SIG-M5 treated with dmso at 0.1 percent for 504 hours (cell line): ENCODE results near the gene CENPN.

ENCODE experiments used
- DNase-seq: peaks from one replicate; lab custom pipeline; 2025; ENCODE audit not compliant: unreplicated experiment; lab: John Stamatoyannopoulos, UW

CENPN gene

GRCh38 chr16:81029930-81030604, 23.1 kb downstream of the CENPN start:
- no peak for DNase-seq

- peak; percentile 69 for DNase-seq
These were observed 28.5 kb downstream of the CENPN start, which contains the start of gene ATMIN for GRCh38 chr16:81035398-81035974. Gene ATMIN, plus strand, starts transcription at chr16:81035842. Its CDS starts 29 bp downstream, at chr16:81035871.

GRCh38 chr16:81035975-81036750, 29.1 kb downstream of the CENPN start:
- DNase-seq: peak; percentile 21

- peak; percentile 32 for DNase-seq
These were observed 29.8 kb downstream of the CENPN start for GRCh38 chr16:81036751-81037350.

GRCh38 chr16:81040131-81040530, 33.1 kb downstream of the CENPN start:
- no peak for DNase-seq

- DNase-seq: no peak
These were observed 33.8 kb downstream of the CENPN start for GRCh38 chr16:81040842-81041241.

- no peak for DNase-seq
These were observed 34.7 kb downstream of the CENPN start for GRCh38 chr16:81041696-81042095.

- no peak for DNase-seq
These were observed 35.8 kb downstream of the CENPN start for GRCh38 chr16:81042821-81043220.

- DNase-seq: no peak
These were observed 46.7 kb downstream of the CENPN start for GRCh38 chr16:81053761-81054160.

- DNase-seq: no peak
These were observed 53.7 kb downstream of the CENPN start for GRCh38 chr16:81060576-81061306.

- DNase-seq: no peak
These were observed 54.3 kb downstream of the CENPN start for GRCh38 chr16:81061307-81061640.

GRCh38 chr16:81061871-81062608, 55.0 kb downstream of the CENPN start:
- DNase-seq: no peak

- no peak for DNase-seq
These were observed 59.7 kb downstream of the CENPN start for GRCh38 chr16:81066681-81067080.

- no peak for DNase-seq
These were observed 60.2 kb downstream of the CENPN start for GRCh38 chr16:81067166-81067565.

- no peak for DNase-seq
These were observed 62.0 kb downstream of the CENPN start for GRCh38 chr16:81069063-81069462.

GRCh38 chr16:81070979-81071378, 64.0 kb downstream of the CENPN start:
- no peak for DNase-seq

GRCh38 chr16:81071805-81072204, 64.8 kb downstream of the CENPN start:
- DNase-seq: no peak

GRCh38 chr16:81073560-81074330, 66.7 kb downstream of the CENPN start:
- no peak for DNase-seq

- peak; percentile 83 for DNase-seq
These were observed 69.6 kb downstream of the CENPN start for GRCh38 chr16:81076566-81077075.
